Astrocyte of the cerebellum (primary cell): Measurements from ENCODE around the gene TNS3.
A peak's percentile ranks its signal among the peaks of the same experiment; 100 is the strongest.

Source experiments
- DNase-seq: peaks from one replicate; pipeline ENCODE4 v3.0.0-alpha.2; 2011; ENCODE audit warnings: low read depth
- H3K4me3 ChIP-seq: 2 replicates; pipeline ENCODE4 v1.5.1; 2011; ENCODE audit warnings: mild to moderate bottlenecking, low read depth, low read length, moderate library complexity
- in situ Hi-C: cut with HindIII; loops from 2 replicates; pipeline ENCODE4 v1.10.0; 2017; ENCODE audit warnings: low sequenced_read_pairs
- TF ChIP-seq, protein P1 (sequence below): IDR thresholded peaks from 2 replicates; pipeline ENCODE4 v1.5.1; 2012; ENCODE audit warnings: low read length, low read depth, moderate library complexity, mild to moderate bottlenecking; ENCODE audit errors: missing control alignments

The TNS3 gene

DNA sequence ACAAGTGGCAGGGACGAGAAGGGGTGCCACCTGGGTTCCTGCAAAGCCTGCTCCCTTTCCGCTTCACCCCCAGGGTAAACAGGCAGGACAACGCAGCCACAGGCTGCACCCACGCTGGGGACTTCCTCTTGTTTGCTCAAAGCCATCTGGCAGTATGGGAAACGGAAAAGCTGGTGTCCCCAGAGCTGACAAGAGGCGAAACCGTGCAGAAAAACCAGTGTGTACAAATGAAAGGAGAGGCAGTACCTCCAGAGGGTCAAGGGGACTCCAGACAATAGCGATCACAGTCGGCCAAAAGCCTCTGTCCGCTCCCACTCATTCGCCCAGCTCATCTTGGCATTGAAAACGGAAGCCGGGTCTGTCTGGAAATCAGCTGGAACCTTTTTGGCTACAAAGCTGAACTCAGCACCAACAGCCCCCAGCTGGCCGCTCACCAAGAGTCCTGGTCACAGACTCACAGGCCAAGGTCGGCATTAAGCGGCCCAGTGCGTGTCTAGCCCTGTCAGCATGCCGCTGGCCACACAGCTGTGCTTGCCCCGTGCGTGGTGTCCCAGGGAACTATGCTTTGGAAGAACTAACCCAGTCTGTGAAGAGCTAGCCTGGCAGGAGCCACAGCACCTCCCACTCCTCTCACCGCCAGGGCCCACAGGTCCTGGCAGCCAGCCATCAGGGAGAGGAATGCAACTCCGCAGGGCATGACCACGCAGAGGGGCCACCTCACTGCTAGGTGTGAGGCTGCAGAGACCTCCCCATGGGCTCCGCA is 10.4 kb downstream of the TNS3 start:
- no peak overlapping the region for H3K4me3 ChIP-seq
- TF ChIP-seq, protein P1, sequence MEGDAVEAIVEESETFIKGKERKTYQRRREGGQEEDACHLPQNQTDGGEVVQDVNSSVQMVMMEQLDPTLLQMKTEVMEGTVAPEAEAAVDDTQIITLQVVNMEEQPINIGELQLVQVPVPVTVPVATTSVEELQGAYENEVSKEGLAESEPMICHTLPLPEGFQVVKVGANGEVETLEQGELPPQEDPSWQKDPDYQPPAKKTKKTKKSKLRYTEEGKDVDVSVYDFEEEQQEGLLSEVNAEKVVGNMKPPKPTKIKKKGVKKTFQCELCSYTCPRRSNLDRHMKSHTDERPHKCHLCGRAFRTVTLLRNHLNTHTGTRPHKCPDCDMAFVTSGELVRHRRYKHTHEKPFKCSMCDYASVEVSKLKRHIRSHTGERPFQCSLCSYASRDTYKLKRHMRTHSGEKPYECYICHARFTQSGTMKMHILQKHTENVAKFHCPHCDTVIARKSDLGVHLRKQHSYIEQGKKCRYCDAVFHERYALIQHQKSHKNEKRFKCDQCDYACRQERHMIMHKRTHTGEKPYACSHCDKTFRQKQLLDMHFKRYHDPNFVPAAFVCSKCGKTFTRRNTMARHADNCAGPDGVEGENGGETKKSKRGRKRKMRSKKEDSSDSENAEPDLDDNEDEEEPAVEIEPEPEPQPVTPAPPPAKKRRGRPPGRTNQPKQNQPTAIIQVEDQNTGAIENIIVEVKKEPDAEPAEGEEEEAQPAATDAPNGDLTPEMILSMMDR, result no peak
- in situ Hi-C loops, result no loop called here
- DNase-seq, result peak; percentile 81

- in situ Hi-C loops, result no loop called here
- no peak overlapping the region for H3K4me3 ChIP-seq
- TF ChIP-seq, protein P1, result no peak
- no peak for DNase-seq
Observed at GRCh38 chr7:47570649-47571050, 11.3 kb downstream of the TNS3 start.

DNA sequence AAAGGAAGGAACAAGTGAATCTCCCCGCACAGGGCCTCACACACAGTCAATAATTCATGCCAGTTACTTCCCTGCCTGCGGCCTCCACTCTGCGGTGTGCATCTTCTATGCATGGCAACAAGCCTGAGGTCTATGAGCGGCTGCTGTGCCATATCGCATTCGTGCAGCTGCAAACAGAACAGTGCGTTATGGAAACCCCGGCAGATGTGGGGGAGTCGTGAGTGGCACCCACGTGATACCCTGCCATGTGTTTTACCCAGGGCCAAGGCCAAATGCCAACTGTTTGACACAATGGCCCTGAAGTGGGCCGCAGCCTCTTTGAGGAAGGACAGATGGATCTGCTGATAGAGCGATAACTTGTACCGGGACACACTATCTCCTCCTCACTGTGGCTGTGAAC is 13.4 kb downstream of the TNS3 start:
- in situ Hi-C loops, result no loop called here
- H3K4me3 ChIP-seq, result no peak overlapping the region
- DNase-seq, result no peak
- TF ChIP-seq, protein P1, result no peak

DNA sequence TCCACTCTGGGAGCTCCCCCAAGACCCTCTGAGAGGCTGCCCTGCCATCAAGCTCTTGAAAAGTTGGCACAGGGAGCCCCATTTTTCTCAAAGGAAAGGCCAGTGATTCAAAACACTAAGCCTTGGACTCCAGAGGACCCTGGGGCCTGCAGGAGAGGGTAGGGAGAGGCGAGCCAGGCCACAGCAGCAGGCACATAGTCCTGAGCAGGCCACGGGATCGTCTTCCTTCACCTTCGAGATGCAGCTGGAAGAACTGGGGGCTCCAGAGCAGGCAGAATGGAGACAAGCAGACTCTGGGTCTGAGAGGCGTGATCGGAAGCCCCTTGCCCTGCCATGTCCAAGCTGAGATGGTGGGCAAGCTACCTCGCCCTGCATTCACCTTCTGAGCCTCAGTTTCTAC is 13.9 kb downstream of the TNS3 start:
- no peak overlapping the region for H3K4me3 ChIP-seq
- TF ChIP-seq, protein P1, result no peak
- in situ Hi-C loops, result no loop called here
- DNase-seq, result no peak

GRCh38 chr7:47565640-47566250 is 16.2 kb downstream of the TNS3 start:
- no peak overlapping the region for H3K4me3 ChIP-seq

DNA sequence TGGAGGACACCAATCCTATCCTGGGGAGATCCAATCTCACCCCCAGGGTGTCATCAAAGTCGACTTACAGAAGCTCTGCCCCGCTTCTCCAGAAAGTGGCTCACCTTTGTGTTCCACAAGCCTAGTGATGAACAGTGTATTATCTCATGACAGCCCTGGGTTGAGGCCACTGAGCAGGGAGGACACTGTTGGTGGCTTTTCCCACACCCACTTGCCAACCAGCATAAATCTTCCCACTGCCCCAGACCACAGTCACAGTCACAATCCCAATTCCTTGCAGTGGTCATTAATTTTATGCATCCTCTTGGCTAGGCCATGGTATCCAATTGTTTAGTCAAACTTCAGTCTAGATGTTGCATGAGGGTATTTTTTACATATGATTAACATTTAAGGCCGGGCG is 18.4 kb downstream of the TNS3 start:
- in situ Hi-C loops, result no loop called here
- DNase-seq, result no peak
- TF ChIP-seq, protein P1, result no peak
- no peak overlapping the region for H3K4me3 ChIP-seq

More at GRCh38 chr7:47565640-47566250, 16.2 kb downstream of the TNS3 start:
- TF ChIP-seq, protein P1, result no peak
- no peak for DNase-seq
- in situ Hi-C loops, result no loop called here
